ENCODE data around the gene AP4S1. TPM values are rescaled to one million over a fixed set of nuclear protein-coding genes. Genes with fewer than 3 reads are reported as not detected.

The AP4S1 gene
- total RNA-seq, 1 experiment from 2014 or later: 9.7 TPM

GRCh38 chr14:31127690-31128089 is 102.2 kb downstream of the AP4S1 start:
- DNase-seq (ENCODE audit: extremely low read depth, low read depth): no peak

DNA sequence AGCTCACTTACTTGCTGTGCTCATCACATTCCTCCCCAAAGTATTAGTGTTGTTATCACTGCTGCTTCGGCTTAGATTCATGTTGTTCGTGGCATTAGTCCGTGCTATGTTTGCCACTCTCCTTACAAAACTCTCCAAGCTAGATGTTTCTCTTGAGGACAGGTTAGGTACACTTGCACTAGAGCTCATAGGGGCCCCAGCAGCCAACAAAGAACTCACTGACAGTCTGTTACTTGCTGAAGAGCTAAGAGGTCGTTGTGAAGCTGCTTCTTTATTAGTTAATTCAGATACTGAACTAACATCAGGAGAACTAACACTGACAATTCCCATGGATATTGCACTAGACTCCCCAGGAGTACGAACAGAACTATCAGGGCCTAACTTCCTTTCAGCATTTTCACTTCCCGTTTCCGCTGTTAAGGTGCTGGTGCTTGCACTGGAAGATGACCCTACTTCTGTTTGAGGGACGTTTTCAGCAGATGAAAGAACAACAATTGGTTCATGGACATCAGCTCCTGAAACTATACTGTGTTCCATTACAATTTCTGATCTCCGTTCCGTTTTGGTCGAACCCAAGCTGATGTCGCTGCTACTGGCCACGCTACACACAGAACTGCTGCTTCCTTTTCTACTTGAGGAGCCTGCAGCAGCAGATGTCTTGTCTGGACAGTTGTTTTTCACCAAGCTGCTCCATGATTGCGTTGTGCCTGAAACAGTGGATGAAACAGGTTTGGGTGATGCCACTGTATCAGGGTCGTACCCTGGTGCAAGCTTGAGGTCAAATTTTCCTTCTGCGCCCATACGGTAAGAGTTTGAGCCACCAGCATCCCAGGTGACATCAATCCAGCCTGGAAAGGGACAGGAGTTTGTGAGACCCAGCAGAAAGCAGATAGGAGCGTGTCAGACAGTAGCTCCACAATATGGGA is 103.4 kb downstream of the AP4S1 start:
- no peak for DNase-seq (ENCODE audit: extremely low read depth, low read depth)

DNA sequence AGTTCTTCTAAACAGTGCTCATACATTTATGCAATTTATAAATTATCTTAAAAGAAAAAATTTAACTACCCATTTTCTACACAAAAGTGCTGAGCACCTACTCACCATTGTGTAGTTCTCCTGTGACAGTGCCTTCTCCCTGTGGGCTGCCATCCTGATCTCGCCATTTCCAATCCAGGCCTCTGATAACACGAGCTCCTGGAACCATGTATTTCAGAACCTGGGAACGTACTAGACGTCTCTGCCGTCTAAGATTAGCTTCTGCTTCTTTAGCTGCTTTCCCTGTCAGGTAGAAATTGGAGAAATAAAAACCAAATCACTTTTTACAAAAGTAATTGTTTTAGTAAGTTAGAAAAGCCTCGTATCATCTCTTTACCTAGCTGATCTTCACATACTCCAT is 107.7 kb downstream of the AP4S1 start:
- DNase-seq (ENCODE audit: extremely low read depth, low read depth): no peak

GRCh38 chr14:31137214-31137889 is 111.9 kb downstream of the AP4S1 start:
- no peak for DNase-seq (ENCODE audit: extremely low read depth, low read depth)

DNA sequence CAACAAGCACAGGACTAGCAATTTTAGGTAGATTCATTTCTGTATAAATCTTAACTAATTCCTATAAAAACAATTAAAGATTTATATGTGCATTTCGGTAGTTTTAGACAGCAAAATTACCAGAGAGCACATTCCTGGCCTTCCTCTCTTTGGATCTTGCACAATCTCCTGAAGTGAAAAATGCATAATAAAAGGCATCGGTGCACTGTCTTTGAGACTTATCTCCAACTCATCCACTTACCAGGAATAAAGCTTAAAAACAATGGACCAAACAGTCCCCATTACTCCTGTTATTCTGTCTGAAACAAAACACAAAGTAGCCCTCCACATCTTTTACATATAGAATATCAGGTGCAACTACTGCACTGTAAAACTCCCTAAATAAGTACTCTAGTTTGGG is 112.9 kb downstream of the AP4S1 start:
- DNase-seq (ENCODE audit: extremely low read depth, low read depth): no peak

- DNase-seq (ENCODE audit: extremely low read depth, low read depth): no peak
These were observed 113.9 kb downstream of the AP4S1 start for GRCh38 chr14:31139301-31139847.

DNA sequence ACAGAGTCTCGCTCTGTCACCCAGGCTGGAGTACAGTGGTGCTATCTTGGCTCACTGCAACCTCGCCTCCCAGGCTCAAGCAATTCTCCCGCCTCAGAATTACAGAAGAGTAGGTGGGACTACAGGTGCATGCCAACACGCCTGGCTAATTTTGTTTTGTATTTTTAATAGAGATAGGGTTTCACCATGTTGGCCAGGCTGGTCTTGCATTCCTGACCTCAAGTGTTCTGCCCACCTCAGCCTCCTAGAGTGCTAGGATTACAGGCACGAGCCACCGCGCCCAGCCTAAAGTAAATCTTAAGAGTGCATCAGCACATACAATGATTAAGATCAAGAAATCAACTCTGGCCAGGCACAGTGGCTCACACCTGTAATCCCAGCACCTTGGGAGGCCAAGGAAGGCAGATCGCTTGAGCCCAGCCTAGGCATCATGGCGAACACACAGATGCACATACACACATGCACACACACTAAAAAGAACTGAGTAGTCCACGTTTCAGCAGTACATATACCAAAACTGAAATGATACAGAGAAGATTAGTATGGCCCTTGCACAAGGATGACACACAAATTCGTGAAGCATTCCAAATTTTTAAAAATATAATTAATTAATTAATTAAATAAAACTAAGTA is 117.1 kb downstream of the AP4S1 start:
- DNase-seq (ENCODE audit: extremely low read depth, low read depth): no peak

Small RNA genes lying within 50 kb of the gene (small RNA-seq; reads per million reads assigned to genes)
- gene MIR624: 0 to 0.47 reads per million in 2 experiments
- gene RNU6-541P: 0 reads per million in 2 experiments

Other genes starting within 250 kb of the AP4S1 start
- 27.8 and 28.2 TPM in 2 replicates for gene COCH, start 151.1 kb upstream of the AP4S1 start, total RNA-seq (2014; rRNA removed; shearing (Covaris generic))
- gene STRN3, start 730 bp downstream of the AP4S1 start, total RNA-seq (2014; rRNA removed; shearing (Covaris generic)): 38.0 and 45.9 TPM in 2 replicates
- gene HECTD1, start 182.1 kb downstream of the AP4S1 start, total RNA-seq (2014; rRNA removed; shearing (Covaris generic)): 143 and 177 TPM in 2 replicates

Measured in NCI-H460 (cell line).